Astrocyte of the spinal cord (primary cell): ENCODE data around the gene LLGL2.
A peak's percentile ranks its signal among the peaks of the same experiment; 100 is the strongest.

Experiments
- DNase-seq: peaks from one replicate; pipeline ENCODE4 v3.0.0; 2011; ENCODE audit warnings: low read depth, low spot score
- H3K4me3 ChIP-seq: 2 replicates; pipeline ENCODE4 v1.5.1; 2011; ENCODE audit warnings: low read depth, mild to moderate bottlenecking, low read length, moderate library complexity
- in situ Hi-C: cut with HindIII; loops from 2 replicates; pipeline ENCODE4 v1.10.0; 2017; ENCODE audit warnings: low sequenced_read_pairs
- TF ChIP-seq, protein P1 (sequence below): IDR thresholded peaks from 2 replicates; pipeline ENCODE4 v1.5.1; 2012; ENCODE audit warnings: low read depth, mild to moderate bottlenecking, low read length, inconsistent platforms

The LLGL2 gene

DNA sequence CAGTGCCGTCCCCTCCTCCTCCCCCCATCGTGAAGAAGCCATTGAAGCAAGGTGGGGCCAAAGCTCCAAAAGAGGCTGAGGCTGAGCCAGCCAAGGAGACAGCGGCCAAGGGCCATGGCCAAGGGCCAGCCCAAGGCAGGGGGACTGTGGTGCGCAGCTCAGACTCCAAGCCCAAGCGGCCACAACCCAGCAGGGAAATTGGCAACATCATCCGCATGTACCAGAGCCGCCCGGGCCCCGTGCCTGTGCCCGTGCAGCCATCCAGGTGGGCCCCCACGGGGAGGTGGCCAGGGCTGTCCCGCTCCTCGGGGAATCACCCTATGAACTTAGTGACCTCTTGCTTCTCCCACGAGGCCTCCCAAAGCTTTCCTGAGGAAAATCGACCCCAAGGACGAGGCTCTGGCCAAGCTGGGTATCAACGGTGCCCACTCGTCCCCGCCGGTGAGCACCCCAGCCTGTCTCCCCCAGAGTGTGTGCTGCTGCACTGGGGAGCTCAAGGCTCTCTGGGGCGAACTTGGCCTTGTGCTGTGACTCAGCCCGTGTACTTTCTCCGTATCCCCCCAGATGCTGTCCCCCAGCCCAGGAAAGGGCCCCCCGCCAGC is 91.1 kb downstream of the LLGL2 start:
- TF ChIP-seq, protein P1, sequence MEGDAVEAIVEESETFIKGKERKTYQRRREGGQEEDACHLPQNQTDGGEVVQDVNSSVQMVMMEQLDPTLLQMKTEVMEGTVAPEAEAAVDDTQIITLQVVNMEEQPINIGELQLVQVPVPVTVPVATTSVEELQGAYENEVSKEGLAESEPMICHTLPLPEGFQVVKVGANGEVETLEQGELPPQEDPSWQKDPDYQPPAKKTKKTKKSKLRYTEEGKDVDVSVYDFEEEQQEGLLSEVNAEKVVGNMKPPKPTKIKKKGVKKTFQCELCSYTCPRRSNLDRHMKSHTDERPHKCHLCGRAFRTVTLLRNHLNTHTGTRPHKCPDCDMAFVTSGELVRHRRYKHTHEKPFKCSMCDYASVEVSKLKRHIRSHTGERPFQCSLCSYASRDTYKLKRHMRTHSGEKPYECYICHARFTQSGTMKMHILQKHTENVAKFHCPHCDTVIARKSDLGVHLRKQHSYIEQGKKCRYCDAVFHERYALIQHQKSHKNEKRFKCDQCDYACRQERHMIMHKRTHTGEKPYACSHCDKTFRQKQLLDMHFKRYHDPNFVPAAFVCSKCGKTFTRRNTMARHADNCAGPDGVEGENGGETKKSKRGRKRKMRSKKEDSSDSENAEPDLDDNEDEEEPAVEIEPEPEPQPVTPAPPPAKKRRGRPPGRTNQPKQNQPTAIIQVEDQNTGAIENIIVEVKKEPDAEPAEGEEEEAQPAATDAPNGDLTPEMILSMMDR: no peak
- no peak for DNase-seq
- in situ Hi-C loops: no loop called here
- no peak overlapping the region for H3K4me3 ChIP-seq

DNA sequence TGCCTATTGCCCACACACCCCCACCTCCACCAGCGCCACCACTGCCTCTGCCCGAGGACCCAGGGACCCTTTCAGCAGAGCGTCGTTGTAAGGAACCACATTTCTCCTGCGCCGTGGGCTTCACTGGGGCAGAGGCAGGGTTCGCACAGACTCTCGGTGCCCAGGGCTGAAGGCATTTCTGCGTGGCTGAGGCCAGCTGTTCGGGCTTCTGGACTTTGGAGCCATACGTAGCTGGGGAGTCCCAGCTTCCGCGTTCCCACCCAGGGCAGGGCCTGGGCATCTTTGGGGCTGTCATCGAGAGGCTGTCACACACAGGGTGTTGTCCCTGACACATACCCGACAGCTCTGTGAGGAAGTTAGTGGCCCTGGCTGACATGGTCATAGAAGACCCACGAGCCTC is 91.7 kb downstream of the LLGL2 start:
- no peak overlapping the region for H3K4me3 ChIP-seq
- TF ChIP-seq, protein P1: no peak
- no peak for DNase-seq
- in situ Hi-C loops: no loop called here

DNA sequence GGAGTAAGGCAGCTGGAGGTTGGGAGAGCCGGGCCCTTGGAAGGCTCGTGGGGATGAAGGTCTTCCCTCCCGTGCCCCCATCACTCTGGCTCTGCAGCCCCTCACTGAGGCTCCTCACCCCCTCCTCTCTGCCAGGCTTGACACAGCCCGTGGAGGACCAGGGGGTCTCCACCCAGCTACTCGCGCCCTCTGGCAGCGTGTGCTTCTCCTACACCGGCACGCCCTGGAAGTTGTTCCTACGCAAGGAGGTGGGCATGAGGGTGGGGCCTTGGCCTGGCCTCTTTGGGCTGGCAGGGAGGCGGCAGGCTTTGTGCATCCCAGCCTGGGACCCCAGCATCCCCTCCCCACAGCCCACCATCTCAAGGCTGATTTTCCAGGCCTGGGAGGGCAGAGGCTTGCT is 92.2 kb downstream of the LLGL2 start:
- no peak for DNase-seq
- TF ChIP-seq, protein P1: no peak
- no peak overlapping the region for H3K4me3 ChIP-seq
- in situ Hi-C loops: no loop called here

DNA sequence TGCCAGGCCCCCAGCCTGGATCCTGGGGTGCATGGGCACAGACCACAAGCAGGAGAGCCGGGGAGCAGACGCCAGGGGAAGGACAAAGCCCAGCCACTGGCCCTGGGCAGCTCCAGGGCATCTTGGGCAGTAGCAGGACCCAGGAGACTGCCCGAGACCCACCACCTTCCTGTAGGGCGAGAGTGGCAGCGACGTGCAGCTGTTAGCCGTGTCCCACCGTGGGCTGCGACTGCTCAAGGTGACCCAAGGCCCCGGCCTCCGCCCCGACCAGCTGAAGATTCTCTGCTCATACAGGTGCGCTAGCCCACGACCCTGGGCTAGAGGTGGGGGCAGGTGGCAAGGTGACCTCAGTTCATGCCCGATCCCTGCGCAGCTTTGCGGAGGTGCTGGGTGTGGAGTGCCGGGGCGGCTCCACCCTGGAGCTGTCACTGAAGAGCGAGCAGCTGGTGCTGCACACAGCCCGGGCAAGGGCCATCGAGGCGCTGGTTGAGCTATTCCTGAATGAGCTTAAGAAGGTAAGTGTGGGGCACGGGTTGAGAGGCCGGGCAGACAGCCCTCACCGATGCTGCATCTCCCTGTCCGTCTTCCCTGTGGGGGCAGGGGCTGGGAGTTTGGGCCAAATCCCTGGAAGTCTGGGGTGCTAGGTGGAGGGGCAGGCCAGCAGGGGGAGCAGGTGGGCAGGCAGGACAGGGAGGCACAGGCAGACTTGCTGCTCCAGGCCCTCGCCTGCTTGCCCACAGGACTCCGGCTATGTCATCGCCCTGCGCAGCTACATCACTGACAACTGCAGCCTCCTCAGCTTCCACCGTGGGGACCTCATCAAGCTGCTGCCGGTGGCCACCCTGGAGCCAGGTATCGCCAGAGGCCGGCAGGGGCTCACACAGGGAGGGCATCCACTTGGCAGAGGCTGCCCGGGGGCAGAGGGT is 94.3 kb downstream of the LLGL2 start:
- no peak overlapping the region for H3K4me3 ChIP-seq
- TF ChIP-seq, protein P1: peak; percentile 63
- in situ Hi-C loops: no loop called here
- DNase-seq: peak; percentile 29

DNA sequence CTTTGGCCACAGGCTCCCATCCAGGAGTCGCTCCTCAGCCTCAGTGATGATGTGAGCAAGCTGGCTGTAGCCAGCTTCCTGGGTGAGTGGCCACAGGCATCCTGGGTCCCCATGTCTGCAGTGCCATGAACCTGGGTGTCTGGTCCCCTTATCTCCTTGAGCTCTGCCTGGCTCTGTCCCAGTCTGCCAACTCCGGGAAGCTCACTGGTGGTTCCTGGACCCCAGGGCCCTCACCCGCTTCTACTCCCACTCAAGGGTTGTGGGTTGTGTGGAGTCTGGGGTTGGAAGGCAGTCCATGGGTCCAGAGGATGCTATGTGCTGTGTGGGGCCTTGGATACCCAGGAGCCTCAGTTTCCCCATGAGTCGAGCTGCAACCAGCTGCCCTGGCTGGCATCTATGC is 96.0 kb downstream of the LLGL2 start:
- TF ChIP-seq, protein P1: no peak
- in situ Hi-C loops: no loop called here
- H3K4me3 ChIP-seq: no peak overlapping the region
- DNase-seq: no peak

DNA sequence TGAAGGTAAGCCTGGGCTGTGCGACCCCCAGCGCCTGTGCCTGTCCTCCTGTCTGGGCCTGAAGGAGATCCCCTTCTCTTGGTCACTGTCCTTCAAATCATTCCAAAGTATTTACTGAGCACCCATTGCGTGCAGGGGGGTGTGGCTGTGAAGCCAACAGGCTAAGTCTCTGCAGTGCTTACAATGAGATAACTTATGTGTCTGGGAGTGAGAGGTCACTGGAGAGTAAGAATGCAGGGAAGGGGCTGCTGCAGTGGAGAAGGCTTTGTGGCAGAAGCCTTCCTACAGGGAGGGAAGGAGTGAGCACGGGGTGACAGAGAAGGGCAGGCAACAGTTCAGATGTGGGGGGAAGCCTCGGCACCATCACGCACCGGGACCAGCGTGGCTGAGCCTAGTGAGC is 96.6 kb downstream of the LLGL2 start:
- TF ChIP-seq, protein P1: no peak
- no peak overlapping the region for H3K4me3 ChIP-seq
- DNase-seq: no peak
- in situ Hi-C loops: no loop called here
